K562 treated with DMSO at 1 percent for 4 hours (cell line): ENCODE results near the gene SCN3A. TPM values are rescaled to one million over a fixed set of nuclear protein-coding genes. Genes with fewer than 3 reads are reported as not detected.

Experiments
- total RNA-seq: library from RNA; unstranded; fragments of 300-600 nt; gene quantifications from 2 replicates; pipeline ENCODE4 v1.2.3, GENCODE V29; 2022; ENCODE audit not compliant: insufficient read depth

SCN3A gene
- total RNA-seq = not detected in 2 replicates

GRCh38 chr2:165203689-165204559 lies at the start of gene SCN3A:
Gene SCN3A, minus strand, starts transcription at chr2:165204050. Its CDS starts 27,656 bp downstream, at chr2:165176394.

GRCh38 chr2:165239230-165239629 lies 35.4 kb upstream of the SCN3A start, which contains the start of gene SCN2A:
Gene SCN2A, plus strand, starts transcription at chr2:165239414. Its CDS starts 56,410 bp downstream, at chr2:165295824.

Other genes starting within 250 kb of the SCN3A start
- not detected in 2 replicates for gene SLC38A11, start 248.5 kb downstream of the SCN3A start, total RNA-seq
- gene SCN2A, start 35.4 kb upstream of the SCN3A start, total RNA-seq = 0.43 and 0.68 TPM in 2 replicates